ENCODE measurements around the gene ACOT13. TPM values are rescaled to one million over a fixed set of nuclear protein-coding genes. Genes with fewer than 3 reads are reported as not detected.

Gene ACOT13
- polyA plus RNA-seq, 1 experiment: 50.3 TPM

DNA sequence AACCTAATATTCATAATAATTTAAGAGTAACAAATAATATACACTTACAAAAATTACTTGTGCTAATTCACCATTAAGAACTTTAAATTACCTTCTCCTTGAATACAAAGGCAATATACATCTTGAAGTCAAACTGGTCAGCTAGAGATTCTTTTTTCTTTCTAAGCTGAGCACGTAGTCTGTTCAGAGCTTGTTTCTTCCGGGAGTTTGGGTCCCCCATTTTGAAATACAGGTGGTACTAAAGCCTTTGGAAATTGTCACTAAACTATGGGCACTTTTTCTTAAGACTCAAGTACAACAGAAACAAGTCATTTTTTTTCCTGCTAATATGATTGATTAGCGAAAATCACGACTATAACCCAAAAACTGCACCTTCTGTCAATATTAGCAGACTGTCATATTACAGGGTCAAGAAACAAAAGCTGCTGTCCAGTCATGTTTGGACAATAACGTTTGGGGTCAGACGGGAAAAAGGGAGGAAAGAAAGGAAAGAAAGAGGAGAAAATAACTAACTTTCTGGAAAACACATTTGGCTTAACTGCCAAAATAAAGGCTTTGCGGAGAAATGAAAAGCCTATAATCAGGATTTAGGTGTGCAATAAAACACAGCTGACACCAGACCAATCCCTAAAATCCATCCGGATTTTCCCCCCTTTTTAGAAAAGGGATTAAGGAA is 51.7 kb downstream of the ACOT13 start:
- no peak for TF ChIP-seq CTCF (IDR thresholded peaks at IDR 0.05; ENCODE audit: low read depth, low read length)
- no peaks in the 10 kb centered on the region; the same call in 1 of the 2 replicates for H3K9me3 ChIP-seq (ENCODE audit: control insufficient read depth, insufficient read depth, low read length)
- no peaks in the 10 kb centered on the region for H3K27me3 ChIP-seq (ENCODE audit: control insufficient read depth, insufficient read depth, low read length)
- ChIA-PET POLR2A (interaction anchor here (0.6 to 1.5 kb wide), 3 partner anchors 25 to 84 kb away, joined by 3 to 7 read pairs (median 5); no protein-coding TSS in a partner anchor), CTCF (interaction anchor here (1.0 to 1.6 kb wide), 3 partner anchors 9 to 353 kb away, joined by 3 to 6 read pairs (median 3); partner anchors contain the start of genes ACOT13 and TDP2)
- DNase-seq (ENCODE audit: low read depth, low spot score): no peak
- no peak overlapping the region for H3K27ac ChIP-seq (ENCODE audit: low read depth, low read length)
- H3K4me3 ChIP-seq (ENCODE audit: low read depth, low read length): peak overlapping the region; percentile 89

DNA sequence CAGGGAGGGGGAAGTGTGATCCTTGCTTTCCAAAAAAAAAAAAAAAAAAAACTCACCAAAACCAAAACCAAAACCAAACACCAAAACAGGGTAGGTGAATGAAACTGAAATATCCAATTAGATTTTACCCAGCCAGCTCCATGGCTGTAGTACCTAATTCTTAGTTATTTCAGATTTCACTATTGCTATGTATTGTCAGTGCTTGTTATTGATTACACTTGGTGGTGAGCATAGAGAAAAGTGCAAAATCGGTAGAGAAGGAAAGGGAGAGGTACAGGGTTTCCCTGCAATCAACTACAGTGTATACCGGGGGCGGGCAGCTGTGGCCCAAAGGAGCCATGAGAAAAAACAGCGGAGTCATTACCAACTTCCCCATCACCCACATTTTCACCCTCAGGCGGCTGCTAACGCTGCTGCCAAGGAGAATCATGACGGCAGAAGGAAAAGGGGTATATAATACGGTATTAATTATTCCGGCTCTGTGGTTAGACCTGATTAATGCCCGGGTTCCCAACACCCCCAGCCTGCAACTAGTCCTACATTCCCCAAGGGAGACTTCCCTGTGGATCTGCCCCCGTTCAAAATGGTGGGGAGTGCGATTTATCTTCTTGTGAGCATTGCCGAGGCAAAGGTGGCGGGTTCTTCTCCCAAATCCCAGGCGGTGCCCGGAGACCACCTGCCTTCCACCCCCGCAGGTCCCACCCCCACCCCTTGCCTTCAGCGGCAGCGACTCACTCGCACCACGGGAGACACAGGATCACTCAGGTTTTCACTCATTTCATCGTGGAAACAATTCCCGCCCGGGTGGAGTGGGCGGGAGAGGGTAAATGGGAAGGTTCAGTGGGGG is 52.5 kb downstream of the ACOT13 start, which contains the start of gene C6orf62:
C6orf62 (minus strand) TSS at position 30 of the 847 bp plus-strand sequence. CDS start 486 bp downstream, outside the sequence.
- ChIA-PET CTCF (interaction anchor here (0.6 kb wide), 2 partner anchors 39 to 271 kb away, joined by 3 to 4 read pairs; no protein-coding TSS in a partner anchor), POLR2A (interaction anchor here (0.5 to 1.5 kb wide), 4 partner anchors 8 to 85 kb away, joined by 3 to 7 read pairs (median 3); partner anchors contain the start of gene KIAA0319)

DNA sequence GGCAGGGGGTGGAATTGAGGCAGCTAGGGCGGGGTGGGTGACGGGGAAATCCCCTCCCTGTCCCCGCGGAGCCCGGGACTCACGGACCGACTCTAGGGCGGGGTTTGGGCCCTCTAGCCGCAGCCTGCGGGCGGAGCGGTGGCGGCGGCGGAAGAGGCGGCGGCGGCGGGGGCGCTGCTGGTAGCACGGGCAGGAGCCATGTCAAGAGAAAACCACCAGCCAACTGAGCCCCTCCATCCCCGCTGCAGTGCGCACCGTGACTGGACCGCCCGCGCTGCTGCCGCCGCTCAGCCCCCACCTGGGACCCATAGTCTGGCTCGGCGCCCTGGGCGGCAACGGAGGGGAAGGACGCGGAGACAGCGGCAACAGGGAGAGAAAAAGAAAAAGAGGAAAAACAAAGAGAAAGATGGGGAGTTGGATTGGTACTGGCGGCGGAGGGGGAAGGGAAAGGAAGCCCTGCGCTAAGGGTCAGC is 53.3 kb downstream of the ACOT13 start:
- DNase-seq (ENCODE audit: low read depth, low spot score): no peak
- ChIA-PET POLR2A (interaction anchor here (0.6 kb wide), 1 partner anchor 74 kb away, joined by 3 read pairs; the partner anchor contains the start of gene KIAA0319), CTCF (interaction anchor here (0.6 kb wide), 2 partner anchors 38 to 271 kb away, joined by 3 to 4 read pairs; no protein-coding TSS in a partner anchor)
- peak overlapping the region; percentile 99 for H3K27ac ChIP-seq (ENCODE audit: low read depth, low read length)
- no peak for TF ChIP-seq CTCF (IDR thresholded peaks at IDR 0.05; ENCODE audit: low read depth, low read length)
- H3K27me3 ChIP-seq (ENCODE audit: control insufficient read depth, insufficient read depth, low read length): no peaks in the 10 kb centered on the region
- H3K4me3 ChIP-seq (ENCODE audit: low read depth, low read length): peak overlapping the region; percentile 89
- H3K9me3 ChIP-seq (ENCODE audit: control insufficient read depth, insufficient read depth, low read length): no peaks in the 10 kb centered on the region; the same call in 1 of the 2 replicates

More for the DNA sequence above, 52.5 kb downstream of the ACOT13 start, which contains the start of gene C6orf62:
- no peak for TF ChIP-seq CTCF (IDR thresholded peaks at IDR 0.05; ENCODE audit: low read depth, low read length)
- Histone ChIP-seq H3K9me3 (ENCODE audit: control insufficient read depth, insufficient read depth, low read length) (no peaks in the 10 kb centered on the region; the same call in 1 of the 2 replicates), H3K4me3 (ENCODE audit: low read depth, low read length) (peak within 1 kb of the TSS; percentile 89), H3K27ac (ENCODE audit: low read depth, low read length) (peak within 1 kb of the TSS; percentile 99), H3K27me3 (ENCODE audit: control insufficient read depth, insufficient read depth, low read length) (no peaks in the 10 kb centered on the region)
- no peak for DNase-seq (ENCODE audit: low read depth, low spot score)

DNA sequence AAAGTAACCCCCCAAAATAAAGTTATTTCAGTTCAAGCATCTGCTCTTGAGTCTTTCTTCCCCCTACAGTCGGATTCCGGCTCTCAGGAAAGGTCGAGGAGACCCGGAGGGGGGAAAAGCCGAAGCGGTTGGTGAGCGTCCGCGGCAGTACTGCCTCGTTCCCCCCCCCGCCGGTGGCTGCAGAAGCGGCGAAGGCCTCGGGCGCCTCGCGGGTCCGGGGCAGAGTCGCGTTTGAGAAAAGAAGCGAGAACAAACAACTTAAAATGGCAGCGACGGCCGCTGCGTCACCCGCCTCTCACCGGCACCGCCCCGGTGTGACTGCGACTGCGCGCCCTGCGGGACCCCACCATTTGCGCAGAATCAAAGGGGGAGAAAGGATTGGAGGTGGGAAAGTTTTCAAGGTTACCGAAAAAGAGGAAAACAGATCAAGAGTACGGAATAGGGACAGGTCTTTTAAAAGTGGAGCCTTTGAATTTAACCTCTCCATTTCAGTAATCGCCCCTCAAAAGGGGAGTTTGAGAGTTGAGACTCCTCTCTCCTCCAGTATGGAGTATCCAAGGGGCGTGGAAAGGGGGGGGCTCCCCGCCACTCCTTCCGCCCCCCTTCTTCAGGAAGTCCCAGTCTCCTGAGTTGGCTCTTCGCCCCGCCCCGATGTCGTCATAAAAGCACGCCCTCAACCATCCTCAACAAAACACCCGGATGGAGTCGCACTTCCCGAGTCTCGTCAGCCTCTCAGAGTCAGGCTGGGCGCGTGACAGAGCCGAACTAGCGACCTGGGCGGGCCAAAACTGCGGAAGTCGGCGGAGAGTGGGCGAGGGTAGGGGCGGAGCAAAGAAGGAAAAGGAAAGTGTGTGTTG is 54.0 kb downstream of the ACOT13 start:
- H3K27me3 ChIP-seq (ENCODE audit: control insufficient read depth, insufficient read depth, low read length): no peaks in the 10 kb centered on the region
- ChIA-PET POLR2A (interaction anchor here (0.6 to 1.3 kb wide), 4 partner anchors 11 to 1440 kb away, joined by 3 to 14 read pairs (median 5); no protein-coding TSS in a partner anchor), CTCF (no interaction called here)
- H3K27ac ChIP-seq (ENCODE audit: low read depth, low read length): peak overlapping the region; percentile 99
- H3K9me3 ChIP-seq (ENCODE audit: control insufficient read depth, insufficient read depth, low read length): no peaks in the 10 kb centered on the region; the same call in 1 of the 2 replicates
- peak overlapping the region; percentile 89 for H3K4me3 ChIP-seq (ENCODE audit: low read depth, low read length)
- peak; percentile 100 for DNase-seq (ENCODE audit: low read depth, low spot score)
- no peak for TF ChIP-seq CTCF (IDR thresholded peaks at IDR 0.05; ENCODE audit: low read depth, low read length)
